ENCODE results near the gene CCDC175. TPM values are rescaled to one million over a fixed set of nuclear protein-coding genes. Genes with fewer than 3 reads are reported as not detected.

CCDC175 gene
- total and polyA plus RNA-seq, 10 of the 15 experiments (the other 5 are each of a cell fraction or from before 2014, with no cell fraction given) = not detected

- TF ChIP-seq ZBTB11 (CRISPR knock-in tag; IDR thresholded peaks at IDR 0.05) = no peak
- no peak for TF ChIP-seq SKIL (IDR thresholded peaks at IDR 0.05; ENCODE audit: low read depth, poor library complexity, severe bottlenecking)
- no peak for TF ChIP-seq GATAD2B (conservative IDR thresholded peaks at IDR 0.05; ENCODE audit: low read depth)
- no peak for TF ChIP-seq PAX5 (IDR thresholded peaks at IDR 0.05; ENCODE audit: borderline replicate concordance, low read depth, low read length)
- TF ChIP-seq FOXM1 (IDR thresholded peaks at IDR 0.05; ENCODE audit: low read depth, low read length) = no peak
- no peak for TF ChIP-seq IRF4 (IDR thresholded peaks at IDR 0.05; ENCODE audit: low read depth, low read length)
- no peak for TF ChIP-seq ETV6 (conservative IDR thresholded peaks at IDR 0.05 in 1 of 2, IDR thresholded peaks at IDR 0.05 in 1 of 2; ENCODE audit: borderline replicate concordance in 1 of 2, low read depth in 1 of 2)
- no peak for TF ChIP-seq EGR1 (IDR thresholded peaks at IDR 0.05; ENCODE audit: borderline replicate concordance in 1 of 2, low read depth in 2 of 2, low read length in 2 of 2)
- no peak for TF ChIP-seq E2F4 (IDR thresholded peaks at IDR 0.05; ENCODE audit: low read depth, low read length)
Observed at GRCh38 chr14:59463787-59464485, 112.7 kb downstream of the CCDC175 start (continued).

All from GM12878 (cell line).